Measurements from ENCODE around the gene PSG11. TPM values are rescaled to one million over a fixed set of nuclear protein-coding genes. Genes with fewer than 3 reads are reported as not detected.
"Not testable (repeated sequence)": the region's sequence is repeated elsewhere in the genome, so short reads cannot be mapped to it uniquely, and the experiment has no call there.

PSG11 gene
- polyA plus RNA-seq (ENCODE audit: insufficient read length in 10 of 10) = 1 to 10 TPM in 8 of 10 donors, under 1 TPM in 2; 0.39 to 1.9 (median 1.3) TPM
- long read RNA-seq, donor 1 = 0 reads
- long read RNA-seq, donor 2 = 0 reads
- long read RNA-seq, donor 3 = 0 reads
- long read RNA-seq, donor 4 = 0 reads
- long read RNA-seq, donor 5 = 0 reads
- long read RNA-seq, donor 6 = 0 reads
- long read RNA-seq, donor 7 = 0 reads
- long read RNA-seq, donor 8 = 0 reads
- long read RNA-seq, donor 9, partial matches to known transcripts = 0 of 1 reads
- long read RNA-seq, donor 9, other reads (novel, unspliced or antisense) = 0 of 1 reads

- DNase-seq = not testable (repeated sequence)
Observed at GRCh38 chr19:43026369-43026768, at the start of gene PSG11. Gene PSG11, minus strand, starts transcription at chr19:43026469. Its CDS starts 97 bp downstream, at chr19:43026372.

- not testable (repeated sequence) for DNase-seq
Observed at GRCh38 chr19:43062418-43062817, 36.1 kb upstream of the PSG11 start.

GRCh38 chr19:43061326-43061725 lies 35.1 kb upstream of the PSG11 start:
- DNase-seq = peak in 1 of 3 donors; percentile 1

GRCh38 chr19:43060254-43060653 lies 34.0 kb upstream of the PSG11 start:
- not testable (repeated sequence) for DNase-seq

GRCh38 chr19:43059482-43059881 lies 33.2 kb upstream of the PSG11 start:
- DNase-seq = not testable (repeated sequence)

- DNase-seq = not testable (repeated sequence)
Observed at GRCh38 chr19:43058440-43058839, 32.2 kb upstream of the PSG11 start.

GRCh38 chr19:43047966-43048365 lies 21.7 kb upstream of the PSG11 start:
- not testable (repeated sequence) for DNase-seq

GRCh38 chr19:43046578-43046977 lies 20.3 kb upstream of the PSG11 start:
- not testable (repeated sequence) for DNase-seq

GRCh38 chr19:43043492-43044180 lies 17.4 kb upstream of the PSG11 start:
- not testable (repeated sequence) for DNase-seq

GRCh38 chr19:43031645-43032044 lies 5.4 kb upstream of the PSG11 start:
- DNase-seq = not testable (repeated sequence)

- DNase-seq = no peak
Observed at GRCh38 chr19:43028866-43029265, 2.6 kb upstream of the PSG11 start.

GRCh38 chr19:43027985-43028384 lies 1.7 kb upstream of the PSG11 start:
- DNase-seq = not testable (repeated sequence)

- not testable (repeated sequence) for DNase-seq
Observed at GRCh38 chr19:43027061-43027460, 792 bp upstream of the PSG11 start.

GRCh38 chr19:43022098-43022497 lies 4.2 kb downstream of the PSG11 start:
- DNase-seq = peak in 1 of 3 donors; percentile 47

GRCh38 chr19:43021629-43022028 lies 4.6 kb downstream of the PSG11 start:
- DNase-seq = peak in 1 of 3 donors; percentile 65

- not testable (repeated sequence) for DNase-seq
Observed at GRCh38 chr19:43019588-43019987, 6.7 kb downstream of the PSG11 start.

- DNase-seq = not testable (repeated sequence)
Observed at GRCh38 chr19:43005841-43006240, 20.4 kb downstream of the PSG11 start.

- peak; percentile 18 to 36 (median 21) for DNase-seq
Observed at GRCh38 chr19:43004846-43005245, 21.4 kb downstream of the PSG11 start.

- DNase-seq = not testable (repeated sequence)
Observed at GRCh38 chr19:43003634-43004033, 22.6 kb downstream of the PSG11 start.

GRCh38 chr19:43002948-43003347 lies 23.3 kb downstream of the PSG11 start:
- not testable (repeated sequence) for DNase-seq

- DNase-seq = not testable (repeated sequence)
Observed at GRCh38 chr19:42996161-42996560, 30.1 kb downstream of the PSG11 start.

- DNase-seq = not testable (repeated sequence)
Observed at GRCh38 chr19:42992029-42992604, 34.2 kb downstream of the PSG11 start.

GRCh38 chr19:42989851-42990250 lies 36.4 kb downstream of the PSG11 start:
- no peak for DNase-seq

All from muscle of back (tissue), 13 donors.